Gastrocnemius medialis (tissue), 4 donors: ENCODE measurements around the gene RCOR1. TPM values are rescaled to one million over a fixed set of nuclear protein-coding genes. Genes with fewer than 3 reads are reported as not detected.

Experiments
- ATAC-seq, 2 donors: fragments of 150-250 bp; one replicate each; pipeline ENCODE4 v1.9.1; 2016
- DNase-seq, 2 donors: peaks; one replicate each; pipeline ENCODE4 v3.0.0-alpha.2; 2019
- H3K27ac ChIP-seq, 4 donors: fragments of 200-600 bp; sonication (generic); 1 replicate in 1 of 4; 2 replicates in 3 of 4; pipeline ENCODE4 v1.5.1; 2016 to 2018; ENCODE audit warnings: mild to moderate bottlenecking in 2 of 4, moderate library complexity in 1 of 4
- H3K27me3 ChIP-seq, 3 donors: fragments of 200-600 bp; sonication (generic) in 2 of 3; 1 replicate in 1 of 3; 2 replicates in 2 of 3; pipeline versions ENCODE4 v1.5.1 to v1.6.0; 2016 to 2019; ENCODE audit warnings: mild to moderate bottlenecking in 1 of 3, moderate library complexity in 1 of 3
- H3K36me3 ChIP-seq, 2 donors: fragments of 200-600 bp; sonication (generic) in 1 of 2; one replicate each; pipeline ENCODE4 v1.5.1; 2017 to 2018
- H3K4me1 ChIP-seq, 2 donors: fragments of 200-600 bp; sonication (generic) in 1 of 2; one replicate each; pipeline ENCODE4 v1.5.1; 2016 to 2017; ENCODE audit warnings: mild to moderate bottlenecking in 2 of 2
- H3K4me3 ChIP-seq, 4 donors: fragments of 200-600 bp; sonication (generic) in 3 of 4; 1 replicate in 1 of 4; 2 replicates in 3 of 4; pipeline ENCODE4 v1.5.1; 2016 to 2019; ENCODE audit warnings: mild to moderate bottlenecking in 2 of 4
- H3K9me3 ChIP-seq, 3 donors: fragments of 200-600 bp; sonication (generic) in 2 of 3; 1 replicate in 1 of 3; 2 replicates in 2 of 3; pipeline ENCODE4 v1.5.1; 2016 to 2019
- CTCF ChIP-seq, 5 experiments: fragments of 450-650 bp in 3 of 5; fragments of 200-600 bp in 2 of 5; sonication (generic) in 2 of 5; IDR thresholded peaks in 4 of 5; conservative IDR thresholded peaks in 1 of 5; 1 replicate in 4 of 5; 2 replicates in 1 of 5; pipeline ENCODE4 v1.5.1; 2016 to 2019; ENCODE audit warnings: antibody characterized with exemption in 5 of 5, mild to moderate bottlenecking in 3 of 5, moderate library complexity in 3 of 5
- POLR2A ChIP-seq, 2 donors: fragments of 450-650 bp; IDR thresholded peaks; one replicate each; pipeline ENCODE4 v1.6.1; 2017; ENCODE audit warnings: antibody characterized with exemption in 2 of 2, mild to moderate bottlenecking in 2 of 2, moderate library complexity in 2 of 2
- in situ Hi-C, 4 donors: fragments of 200-750 bp; cut with MboI; loops; one replicate each; pipeline versions ENCODE4 v1.15.0 to v1.8.0; 2017; ENCODE audit warnings: low sequenced_read_pairs in 4 of 4
- intact Hi-C: fragments of 100-400 bp; cut with DNase I; formaldehyde crosslinking; loops from one replicate; pipeline ENCODE4 v1.15.1; 2023; ENCODE audit warnings: low total_unique reads
- total RNA-seq, 4 donors: library from RNA; depleted of rRNA; stranded (reverse); fragments of >200 nt; gene quantifications; one replicate each; pipeline versions ENCODE4 v1.1.0 to v1.2.3, GENCODE V29; 2016

The RCOR1 gene
- 10 to 100 TPM; 10.0 to 14.2 (median 12.1) TPM for total RNA-seq

DNA sequence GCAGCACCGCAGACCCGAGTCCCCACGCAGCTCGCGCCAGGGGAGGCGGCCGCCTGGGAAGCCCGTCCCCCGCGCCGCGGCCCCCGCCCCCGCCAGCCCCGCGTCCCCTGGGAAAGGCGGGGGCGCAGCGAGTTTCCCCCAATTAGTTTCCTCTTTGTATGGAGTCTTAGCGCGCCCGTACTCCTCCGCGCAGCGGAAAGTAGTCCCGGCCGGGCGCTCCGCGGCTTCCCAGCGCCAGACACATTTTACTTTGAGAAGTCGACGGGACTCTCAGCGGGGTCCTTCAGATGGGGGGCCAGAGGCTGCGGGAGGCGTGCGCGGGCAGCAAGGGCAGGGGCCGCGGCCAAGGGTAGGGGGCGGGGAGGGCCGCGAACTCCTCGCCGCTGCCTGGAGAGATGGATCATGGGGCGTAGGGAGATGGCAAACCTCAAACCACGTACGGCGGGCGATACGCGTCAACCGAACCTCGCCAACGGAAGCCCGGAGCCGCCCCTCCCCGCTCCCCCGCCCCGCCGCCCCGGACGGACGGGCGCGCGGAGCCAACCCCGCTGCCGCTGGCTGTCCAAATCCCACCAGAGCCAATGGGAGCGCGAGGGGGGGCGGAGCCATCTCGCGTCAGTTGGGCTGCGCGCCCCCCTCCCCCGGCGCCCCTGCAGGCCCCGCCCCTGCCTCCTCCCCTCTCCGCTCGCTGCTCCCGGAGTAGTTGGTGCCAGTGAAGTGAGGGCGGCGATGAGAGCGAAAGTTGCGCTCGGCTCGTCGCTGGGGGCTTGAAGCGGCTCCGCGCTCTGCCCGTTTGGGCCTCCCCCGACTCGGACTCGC, at the start of gene RCOR1:
RCOR1 (plus strand) TSS at position 706 of the 819 bp plus-strand sequence. CDS start 238 bp downstream, outside the sequence.
- TF ChIP-seq CTCF (IDR thresholded peaks at IDR 0.05 in 4 of 5, conservative IDR thresholded peaks at IDR 0.05 in 1 of 5): no peak
- peak; percentile 69 to 80 for TF ChIP-seq POLR2A (IDR thresholded peaks at IDR 0.05)
- Histone ChIP-seq H3K4me1 (peaks cover 24 to 30% of the 10 kb centered on the region in 2 donors), H3K27me3 (no peaks in the 10 kb centered on the region), H3K27ac (peak within 1 kb of the TSS; percentile 92 to 100 (median 96)), H3K4me3 (peak within 1 kb of the TSS; percentile 81 to 100 (median 92)), H3K9me3 (no peaks in the 10 kb centered on the region), H3K36me3 (no peaks in the 10 kb centered on the region)
- peak; percentile 95 to 97 for DNase-seq
- in situ Hi-C loops: no loop called here
- peak; percentile 82 to 87 for ATAC-seq
- intact Hi-C loops: loop anchor here (2.0 to 5.0 kb wide), 6 partner anchors 67 to 273 kb away; partner anchors contain the start of genes CINP, TECPR2, TRAF3 and ZNF839

GRCh38 chr14:102544046-102544746, 48.3 kb upstream of the RCOR1 start:
- H3K27me3 ChIP-seq: peaks cover 24 to 30% (median 26%) of the 10 kb centered on the region in 3 donors
- no peak overlapping the region for H3K27ac ChIP-seq
- no peaks in the 10 kb centered on the region for H3K36me3 ChIP-seq
- DNase-seq: no peak
- ATAC-seq: no peak
- no peaks in the 10 kb centered on the region for H3K9me3 ChIP-seq
- no peak for TF ChIP-seq POLR2A (IDR thresholded peaks at IDR 0.05)
- no peak for TF ChIP-seq CTCF (IDR thresholded peaks at IDR 0.05 in 4 of 5, conservative IDR thresholded peaks at IDR 0.05 in 1 of 5)
- in situ Hi-C loops: no loop called here
- intact Hi-C loops: no loop called here
- peaks cover 0 to 3% of the 10 kb centered on the region in 2 donors for H3K4me1 ChIP-seq
- H3K4me3 ChIP-seq: no peak overlapping the region

DNA sequence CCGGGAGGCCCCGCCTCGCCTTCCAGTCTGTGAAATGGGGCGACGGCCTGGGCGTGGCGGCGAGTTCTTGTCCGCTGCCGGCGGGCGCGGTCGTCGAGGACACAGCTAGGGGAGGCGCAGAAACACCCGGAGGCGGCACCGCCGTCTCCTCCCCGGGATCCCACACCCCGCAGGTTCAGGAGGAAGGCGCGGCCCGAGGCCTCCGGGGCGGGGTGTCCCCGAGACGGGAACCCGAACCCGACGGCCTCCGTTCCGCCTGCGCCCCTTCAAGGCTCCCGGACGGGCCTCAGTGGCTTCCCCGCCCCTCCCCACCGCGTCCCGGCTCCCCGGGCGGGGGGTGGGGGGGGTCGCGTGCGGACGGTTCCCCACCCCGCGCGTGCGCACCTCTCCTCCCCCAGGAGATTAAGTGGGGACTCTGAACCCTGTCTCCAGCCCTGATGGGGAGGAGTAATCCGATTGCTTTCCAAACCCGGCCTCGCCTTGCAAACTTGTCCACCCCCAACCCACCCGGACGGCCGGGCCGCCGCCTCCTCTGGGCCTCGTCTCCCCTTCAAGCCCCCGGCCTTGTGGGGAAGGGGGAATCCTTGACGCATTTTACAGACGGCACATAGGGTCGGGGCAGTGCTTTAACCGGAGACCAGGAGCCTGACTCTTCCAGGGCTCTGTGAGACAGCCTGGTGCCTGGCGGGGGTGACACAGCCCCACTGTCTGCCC, 47.5 kb upstream of the RCOR1 start:
- DNase-seq (no peak), ATAC-seq (no peak)
- in situ Hi-C loops: no loop called here
- no peaks in the 10 kb centered on the region for H3K36me3 ChIP-seq
- TF ChIP-seq POLR2A (IDR thresholded peaks at IDR 0.05) (no peak), CTCF (IDR thresholded peaks at IDR 0.05 in 4 of 5, conservative IDR thresholded peaks at IDR 0.05 in 1 of 5) (no peak)
- peaks cover 0 to 3% of the 10 kb centered on the region in 2 donors for H3K4me1 ChIP-seq
- intact Hi-C loops: no loop called here
- H3K4me3 ChIP-seq: no peak overlapping the region
- no peaks in the 10 kb centered on the region for H3K9me3 ChIP-seq
- peaks cover 24 to 30% (median 26%) of the 10 kb centered on the region in 3 donors for H3K27me3 ChIP-seq
- no peak overlapping the region for H3K27ac ChIP-seq

GRCh38 chr14:102545461-102546265, 46.8 kb upstream of the RCOR1 start:
- no peak for TF ChIP-seq CTCF (IDR thresholded peaks at IDR 0.05 in 4 of 5, conservative IDR thresholded peaks at IDR 0.05 in 1 of 5)
- no peak for TF ChIP-seq POLR2A (IDR thresholded peaks at IDR 0.05)
- intact Hi-C loops (no loop called here), in situ Hi-C loops (no loop called here)
- Histone ChIP-seq H3K27me3 (peaks cover 24 to 30% (median 26%) of the 10 kb centered on the region in 3 donors), H3K4me1 (no peaks in the 10 kb centered on the region), H3K4me3 (no peak overlapping the region), H3K9me3 (no peaks in the 10 kb centered on the region), H3K36me3 (no peaks in the 10 kb centered on the region), H3K27ac (no peak overlapping the region)
- ATAC-seq (no peak), DNase-seq (no peak)
